Activated T-cell treated with anti-CD3 and anti-CD28 coated beads for 1 hour (primary cell): ENCODE results near the gene NOMO2.
"Not testable (repeated sequence)": the region's sequence is repeated elsewhere in the genome, so short reads cannot be mapped to it uniquely, and the experiment has no call there.

ENCODE experiments used
- DNase-seq: peaks from one replicate; pipeline ENCODE4 v3.0.0-alpha.2; 2020; ENCODE audit warnings: low read depth

NOMO2 gene

GRCh38 chr16:18575298-18575917 lies 13.5 kb upstream of the NOMO2 start:
- not testable (repeated sequence) for DNase-seq

DNA sequence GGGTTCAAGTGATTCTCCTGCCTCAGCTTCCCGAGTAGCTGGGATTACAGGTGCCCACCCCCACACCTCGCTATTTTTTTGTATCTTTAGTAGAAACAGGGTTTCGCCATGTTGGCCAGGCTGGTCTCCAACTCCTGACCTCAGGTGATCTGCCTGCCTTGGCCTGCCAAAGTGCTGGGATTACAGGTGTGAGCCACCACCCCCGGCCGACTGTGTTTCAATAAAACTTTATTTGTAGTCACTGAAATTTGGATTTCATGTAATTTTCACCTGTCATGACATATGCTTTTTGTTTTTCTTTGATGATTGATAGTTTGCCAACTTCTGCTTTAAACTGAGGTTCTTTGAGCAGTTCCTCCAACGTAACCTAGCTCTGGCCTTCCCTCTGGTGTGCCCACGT lies 12.0 kb upstream of the NOMO2 start:
- not testable (repeated sequence) for DNase-seq

GRCh38 chr16:18572973-18573372 lies 11.1 kb upstream of the NOMO2 start:
- DNase-seq = not testable (repeated sequence)

DNA sequence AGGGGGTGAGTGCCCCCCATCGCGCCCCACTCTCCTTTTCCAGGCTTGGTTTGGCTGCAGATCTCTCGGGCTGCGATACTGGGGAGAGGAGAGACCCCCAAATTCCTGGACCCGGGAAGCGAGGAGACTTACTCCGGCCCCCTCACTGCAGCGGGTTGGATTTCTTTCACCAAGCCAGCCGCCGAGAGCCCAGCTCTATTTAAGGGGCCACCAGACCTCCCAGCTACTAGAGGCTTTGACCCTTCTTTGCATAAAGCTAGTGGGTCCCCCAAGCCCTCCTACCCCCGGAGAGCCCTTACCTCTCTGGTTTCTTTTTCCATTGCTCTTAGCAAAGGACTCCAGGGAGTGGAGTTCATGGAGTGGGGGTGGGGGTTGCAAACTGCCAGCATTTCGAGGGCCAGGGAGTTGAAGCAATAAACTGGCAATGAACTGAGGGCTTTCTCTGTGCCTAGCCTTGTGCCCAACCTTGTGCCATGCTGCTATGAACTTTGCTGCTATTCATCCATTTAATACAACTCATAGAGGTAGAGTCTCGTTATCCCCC lies 9.5 kb upstream of the NOMO2 start:
- DNase-seq = not testable (repeated sequence)

DNA sequence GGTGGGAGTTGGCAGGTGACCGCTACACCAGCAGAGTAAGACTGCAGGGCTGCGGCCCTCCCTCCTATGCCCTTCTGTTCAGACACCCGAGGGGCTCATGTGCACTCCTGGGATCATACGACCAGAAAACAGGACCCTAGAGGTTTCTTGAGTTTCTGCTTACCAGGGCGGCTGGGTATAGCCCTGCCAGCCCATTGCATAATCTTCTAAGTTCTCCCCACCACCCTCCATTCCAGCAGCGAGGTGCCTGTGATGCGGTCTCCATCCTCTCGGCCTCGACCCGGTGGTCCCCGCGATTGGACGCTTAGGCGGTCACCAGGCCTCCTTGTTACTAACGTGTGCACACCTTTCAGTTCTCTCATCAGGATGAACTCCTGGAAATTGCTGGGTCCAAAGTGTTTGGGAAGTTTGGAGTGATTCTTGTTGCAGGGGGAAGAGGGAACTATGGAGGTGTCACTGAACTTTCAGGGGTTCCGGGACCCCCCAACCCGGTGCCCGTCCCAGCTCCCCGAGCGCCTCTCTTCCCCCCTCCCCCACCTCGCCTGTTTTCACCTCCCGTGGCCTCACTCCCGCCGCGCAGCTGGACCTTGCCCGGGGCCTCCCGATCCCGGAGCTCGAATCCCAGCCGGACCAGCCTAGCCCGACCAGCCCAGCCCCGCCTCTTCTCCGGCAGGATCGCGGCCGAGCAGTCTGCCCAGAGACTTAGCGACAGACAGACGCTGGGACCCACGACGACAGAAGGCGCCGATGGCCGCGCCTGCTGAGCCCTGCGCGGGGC lies 8.8 kb upstream of the NOMO2 start:
- DNase-seq = not testable (repeated sequence)

DNA sequence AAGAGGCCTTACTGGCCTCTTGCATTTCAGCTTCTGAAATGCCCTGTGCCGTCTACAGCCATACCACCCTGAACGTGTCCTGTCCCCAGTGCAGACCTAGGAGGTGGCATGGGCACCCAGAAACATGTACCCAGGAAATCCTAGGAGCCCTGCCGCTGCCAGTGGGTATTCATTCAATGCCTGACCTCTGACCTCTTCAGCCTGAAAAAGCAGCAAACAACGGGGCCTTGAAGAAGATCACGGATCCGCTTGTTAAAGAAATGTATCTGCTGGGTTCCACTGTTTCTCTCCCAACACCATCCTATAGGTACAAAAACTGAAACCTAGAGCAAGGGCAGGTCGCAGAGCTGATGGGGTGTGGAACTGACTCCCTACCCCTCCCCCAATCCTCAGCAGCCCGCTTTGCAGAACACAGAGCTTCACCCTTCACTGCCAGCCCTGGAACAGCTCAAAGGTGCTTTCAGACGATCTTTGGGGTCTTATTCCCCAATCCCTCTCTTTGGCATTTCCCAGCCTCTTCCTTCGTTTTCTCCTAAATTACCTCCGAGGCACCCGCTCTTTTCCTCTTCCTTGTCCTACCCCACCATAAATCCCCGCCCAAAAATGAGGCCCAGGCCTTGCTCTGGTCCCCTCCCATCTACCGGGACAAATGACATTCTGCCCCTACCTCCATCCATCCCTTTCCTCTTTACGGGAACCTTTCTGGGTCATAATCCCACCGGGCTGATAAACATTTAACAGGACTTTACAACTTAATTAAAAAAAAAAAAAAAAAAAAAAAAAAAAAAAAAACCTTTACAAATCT lies 1.3 kb downstream of the NOMO2 start:
- DNase-seq = not testable (repeated sequence)

DNA sequence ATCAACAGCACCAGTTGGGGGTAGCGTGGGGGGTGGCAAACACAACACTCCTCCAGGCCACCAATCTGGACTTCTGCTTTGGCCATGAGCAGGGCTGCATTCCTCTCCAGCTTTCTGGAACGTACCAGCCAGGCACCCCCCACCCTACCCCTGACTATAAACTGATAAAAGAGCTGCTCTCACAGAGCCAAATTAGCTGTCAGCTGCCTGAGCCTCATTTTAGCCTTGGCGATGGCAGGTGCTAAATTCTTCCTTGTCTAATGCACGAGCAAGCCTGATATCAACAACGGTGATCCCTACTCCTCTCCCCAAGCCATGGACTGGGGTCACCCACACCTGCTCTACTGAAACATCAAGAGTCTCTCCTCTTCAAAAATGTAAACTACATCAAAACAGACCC lies 8.2 kb downstream of the NOMO2 start:
- DNase-seq = not testable (repeated sequence)

- not testable (repeated sequence) for DNase-seq
These were observed 14.5 kb downstream of the NOMO2 start for GRCh38 chr16:18547382-18547781.

DNA sequence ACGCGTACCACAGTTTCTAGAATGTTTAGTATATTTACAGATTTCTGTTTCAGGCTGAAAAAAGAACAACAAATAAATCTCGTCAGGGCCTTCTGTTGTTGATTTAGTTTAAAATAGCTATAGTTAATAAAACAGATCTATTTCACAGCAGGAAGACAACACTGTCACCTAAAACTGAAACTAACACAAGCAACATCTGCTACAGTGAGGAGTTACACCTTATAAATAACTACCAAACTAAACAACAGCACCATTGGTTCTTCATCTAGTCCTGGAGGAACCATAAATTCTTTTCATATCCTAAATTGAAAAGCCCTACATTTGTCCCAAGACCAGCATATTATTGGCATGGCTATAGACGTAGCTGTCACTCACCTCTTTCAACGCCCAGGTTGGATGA lies 15.0 kb downstream of the NOMO2 start:
- not testable (repeated sequence) for DNase-seq

DNA sequence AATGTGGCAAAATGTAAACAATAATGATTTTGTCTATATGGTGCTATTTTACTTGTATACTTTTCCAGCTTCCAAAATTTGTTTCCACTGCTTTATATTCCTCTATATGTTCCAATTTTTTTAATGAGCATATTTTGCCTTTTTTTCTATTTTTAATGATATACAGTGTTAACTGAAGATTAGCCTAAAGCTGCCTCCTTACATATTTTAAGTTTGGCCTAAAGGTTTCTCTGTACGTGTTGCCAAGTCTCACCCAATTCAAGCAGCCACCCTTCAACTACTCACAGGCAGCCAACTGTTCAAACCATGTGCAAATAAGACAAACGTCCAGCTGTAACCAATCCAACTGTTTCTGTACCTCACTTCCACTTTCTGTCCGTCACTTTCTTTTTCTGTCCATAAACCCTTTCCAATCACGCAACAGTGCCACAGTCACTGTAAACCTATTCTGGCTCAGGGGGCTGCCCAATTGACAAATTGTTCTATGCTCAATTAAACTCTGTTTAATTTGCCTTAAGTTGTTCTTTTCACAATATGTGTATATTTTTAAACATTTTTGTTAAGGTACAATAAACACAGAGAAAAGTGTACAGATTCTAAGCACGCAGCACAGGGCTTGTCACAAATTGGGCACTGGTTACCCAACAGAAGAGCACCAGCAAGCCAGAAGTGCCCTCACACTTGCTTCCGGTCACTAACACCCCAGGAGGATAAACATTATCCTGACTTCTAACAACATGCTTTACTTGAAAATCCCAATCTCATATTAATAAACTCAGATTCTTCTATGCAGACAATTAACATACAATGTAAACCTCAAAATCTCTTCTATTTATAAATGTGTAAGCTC lies 17.4 kb downstream of the NOMO2 start:
- DNase-seq = not testable (repeated sequence)

DNA sequence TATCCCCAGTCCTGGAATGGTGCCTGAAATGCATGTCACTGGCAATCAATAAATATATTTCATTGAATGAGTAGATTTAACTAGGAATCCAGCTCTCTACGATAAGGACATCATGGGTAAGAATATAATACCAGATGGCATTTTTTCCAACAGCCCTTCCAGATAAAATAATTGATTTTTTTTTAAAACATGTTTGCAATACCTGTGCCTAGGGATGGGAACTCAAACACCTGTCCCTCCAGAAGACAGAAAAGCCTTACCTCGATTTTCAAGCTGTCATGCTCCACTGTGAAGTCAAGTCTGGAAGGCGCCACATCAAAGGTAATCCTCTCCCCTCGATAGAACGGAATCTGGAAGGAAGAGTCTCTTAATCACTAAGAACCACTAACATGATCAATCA lies 20.0 kb downstream of the NOMO2 start:
- not testable (repeated sequence) for DNase-seq

GRCh38 chr16:18537004-18537403 lies 24.9 kb downstream of the NOMO2 start:
- not testable (repeated sequence) for DNase-seq

GRCh38 chr16:18535519-18536168 lies 26.3 kb downstream of the NOMO2 start:
- DNase-seq = not testable (repeated sequence)

- not testable (repeated sequence) for DNase-seq
These were observed 27.6 kb downstream of the NOMO2 start for GRCh38 chr16:18534308-18534707.

DNA sequence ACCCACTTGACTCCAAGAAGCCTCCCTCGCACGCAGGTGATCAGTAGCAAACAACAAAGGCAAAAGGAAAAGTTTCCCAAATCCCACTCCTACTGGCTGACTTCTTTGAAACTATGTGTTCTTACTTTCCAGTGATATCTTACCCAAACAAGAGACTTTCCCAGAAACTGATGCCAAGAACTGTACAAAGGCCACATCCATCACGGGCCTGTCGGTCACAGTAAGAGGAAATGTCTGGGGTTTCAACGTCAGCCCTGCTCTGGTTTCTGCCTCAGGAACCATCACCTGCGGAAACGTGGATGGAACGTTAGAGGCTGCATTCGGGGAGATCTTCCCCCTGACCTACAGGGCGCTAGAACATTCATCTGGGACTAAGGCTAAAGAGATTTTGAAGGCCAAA lies 30.6 kb downstream of the NOMO2 start:
- DNase-seq = not testable (repeated sequence)

DNA sequence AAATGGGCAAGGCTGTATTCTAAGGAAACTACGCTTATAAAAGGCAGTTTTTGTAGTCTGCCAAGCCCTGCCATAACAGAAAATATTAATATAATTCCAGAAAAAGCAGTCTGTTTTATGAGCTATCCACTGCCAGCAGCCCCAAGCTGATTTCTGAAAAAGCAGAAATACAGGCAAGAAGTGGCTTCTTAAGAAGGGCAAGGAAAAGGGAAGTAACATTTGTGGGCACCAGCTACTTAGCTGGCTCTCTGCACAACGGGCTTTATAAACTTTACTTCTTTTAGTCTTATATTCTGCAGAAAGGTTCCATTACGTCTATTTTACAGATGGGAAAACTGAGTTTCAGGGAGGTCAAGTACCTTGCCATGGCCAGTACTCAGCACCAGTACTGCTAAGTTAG lies 31.6 kb downstream of the NOMO2 start:
- not testable (repeated sequence) for DNase-seq

DNA sequence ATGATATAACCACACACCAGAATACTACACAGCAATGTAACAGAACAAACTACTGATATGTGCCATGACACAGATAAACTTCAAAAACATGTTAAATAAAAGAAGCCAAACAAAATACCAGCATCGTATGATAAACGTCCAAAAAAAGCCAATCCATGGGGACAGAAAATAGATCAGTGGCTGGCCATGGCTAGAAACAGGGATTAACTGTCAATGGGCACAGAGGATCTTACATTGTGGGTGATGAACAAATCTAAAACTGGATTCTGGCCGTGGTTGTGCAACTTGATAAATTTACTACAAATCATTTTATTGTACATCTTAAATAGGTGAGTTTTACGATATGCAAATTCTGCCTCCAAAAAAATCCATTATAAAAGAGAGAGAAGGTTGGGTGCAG lies 35.4 kb downstream of the NOMO2 start:
- DNase-seq = not testable (repeated sequence)

GRCh38 chr16:18525882-18526482 lies 35.9 kb downstream of the NOMO2 start:
- not testable (repeated sequence) for DNase-seq

DNA sequence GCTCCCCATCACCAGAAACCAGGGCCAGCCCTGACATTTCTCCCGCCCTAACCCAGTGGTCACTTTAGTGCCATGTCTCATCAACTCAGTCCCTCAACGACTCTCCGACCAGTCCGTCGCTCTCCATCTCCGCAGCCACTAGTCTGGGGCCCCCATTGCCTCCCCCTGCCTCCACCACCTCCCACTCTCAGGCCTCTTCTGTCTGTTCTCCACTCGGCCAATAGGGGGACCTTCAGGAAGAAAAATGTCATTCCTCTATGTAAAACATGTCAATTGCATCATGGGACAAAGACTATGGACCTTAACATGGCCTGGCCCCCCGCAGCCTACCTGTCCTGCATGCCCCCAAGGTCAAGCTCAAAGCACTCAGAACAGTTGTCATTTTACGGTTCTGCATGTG lies 39.3 kb downstream of the NOMO2 start:
- DNase-seq = not testable (repeated sequence)

DNA sequence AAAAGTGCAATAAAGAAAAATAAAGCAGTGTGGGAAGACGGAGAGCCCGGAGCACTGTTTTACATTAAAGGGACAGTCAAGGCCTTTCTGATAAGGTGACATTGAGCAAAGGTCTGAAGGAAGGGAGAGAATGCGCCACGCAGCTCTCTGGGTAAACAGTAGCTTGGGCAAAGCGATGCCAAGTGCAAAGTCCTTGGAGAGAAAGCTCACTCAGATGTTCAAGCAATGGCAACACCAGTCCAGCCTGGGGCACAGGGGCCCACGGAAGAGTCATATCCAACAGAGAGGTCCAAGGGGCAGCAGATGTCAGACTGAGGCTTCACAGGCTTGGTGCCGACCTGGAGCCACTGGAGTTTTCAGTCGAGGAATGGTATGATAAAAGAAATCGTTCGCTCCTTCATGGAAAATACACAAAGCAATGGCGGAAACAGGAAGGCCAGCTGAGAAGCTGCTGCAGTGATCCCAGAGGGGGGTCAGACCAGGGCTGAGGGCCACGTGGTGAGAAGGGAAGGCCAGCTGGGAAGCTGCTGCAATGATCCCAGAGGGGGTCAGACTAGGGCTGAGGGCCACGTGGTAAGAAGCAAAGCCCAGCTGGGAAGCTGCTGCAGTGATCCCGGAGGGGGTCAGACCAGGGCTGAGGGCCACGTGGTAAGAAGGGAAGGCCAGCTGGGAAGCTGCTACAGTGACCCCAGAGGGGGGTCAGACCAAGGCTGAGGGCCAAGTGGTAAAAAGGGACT lies 40.3 kb downstream of the NOMO2 start:
- not testable (repeated sequence) for DNase-seq
